Body of pancreas (tissue), 4 donors: ENCODE measurements around the gene GYG2.

Source experiments
- CTCF ChIP-seq, 7 experiments: fragments of 450-650 bp in 4 of 7; fragments of 200-600 bp in 3 of 7; sonication (generic) in 3 of 7; IDR thresholded peaks; one replicate each; pipeline ENCODE4 v1.5.1; 2016 to 2019; ENCODE audit warnings: antibody characterized with exemption in 7 of 7
- POLR2A ChIP-seq, 3 donors: fragments of 450-650 bp; IDR thresholded peaks; one replicate each; pipeline ENCODE4 v1.6.1; 2016; ENCODE audit warnings: antibody characterized with exemption in 3 of 3, mild to moderate bottlenecking in 2 of 3

DNA sequence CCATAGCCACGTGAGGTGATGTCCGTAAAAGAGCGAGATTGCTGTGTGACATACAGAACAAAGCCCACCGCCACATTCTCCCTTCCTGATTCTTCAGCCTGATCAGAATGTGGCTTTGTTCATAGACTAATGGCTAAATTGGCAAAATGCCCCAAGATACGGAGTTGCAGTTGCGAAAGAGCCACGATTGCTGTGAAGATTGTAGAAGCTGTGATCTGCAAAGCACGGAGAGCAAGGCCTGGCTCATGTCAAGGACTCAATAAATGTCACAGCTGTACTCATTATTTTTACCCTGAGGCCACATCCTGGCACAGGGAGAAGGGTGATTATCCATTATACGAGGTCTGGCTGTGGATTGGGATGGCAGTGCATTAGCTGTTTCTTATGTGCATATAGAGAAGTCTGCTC is 66.2 kb downstream of the GYG2 start:
- TF ChIP-seq CTCF (IDR thresholded peaks at IDR 0.05) (no peak), POLR2A (IDR thresholded peaks at IDR 0.05) (no peak)
